ENCODE results near the gene PLSCR1.

DNA sequence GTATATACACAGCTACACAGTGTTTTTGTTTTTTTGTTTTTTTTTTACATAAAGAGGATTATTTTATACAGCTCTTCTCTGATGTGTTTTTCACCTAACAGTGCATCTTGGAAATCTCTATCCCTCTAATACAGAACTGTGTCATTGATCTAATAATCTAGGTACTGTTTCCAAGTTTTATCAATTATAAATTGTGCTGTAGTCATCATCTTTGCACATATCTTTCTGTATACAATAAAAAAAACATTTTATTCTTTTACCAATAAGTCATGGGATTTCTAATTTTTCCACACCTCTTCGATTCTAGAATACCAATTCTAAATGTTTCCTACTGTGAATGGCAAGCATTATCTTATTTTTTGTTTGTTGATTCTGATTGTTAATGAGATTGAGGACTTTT lies 73.4 kb downstream of the PLSCR1 start:
- no peak for TF ChIP-seq EZH2phosphoT487 (conservative IDR thresholded peaks at IDR 0.05; ENCODE audit: low read length)
- TF ChIP-seq CTCF (IDR thresholded peaks at IDR 0.05; ENCODE audit: insufficient read depth, low read length, poor library complexity, severe bottlenecking), result no peak

Data from SU-DHL-6 (cell line).